Neural crest cell (in vitro differentiated cells): Measurements from ENCODE around the gene AK8. TPM values are rescaled to one million over a fixed set of nuclear protein-coding genes. Genes with fewer than 3 reads are reported as not detected.

Source experiments
- DNase-seq: peaks from one replicate; pipeline ENCODE4 v3.0.0; 2021; ENCODE audit warnings: low read depth, mixed read lengths, low spot score
- H3K27ac Mint-ChIP-seq: one replicate; pipeline ENCODE4 v1.8.0; 2021; ENCODE audit warnings: mild to moderate bottlenecking, mixed read lengths; ENCODE audit not compliant: unreplicated experiment
- H3K27me3 Mint-ChIP-seq: 2 replicates; pipeline ENCODE4 v1.8.0; 2021; ENCODE audit warnings: low read depth, mild to moderate bottlenecking, mixed read lengths
- H3K36me3 Mint-ChIP-seq: 2 replicates; pipeline ENCODE4 v1.8.0; 2021; ENCODE audit warnings: low read depth, mild to moderate bottlenecking, mixed read lengths
- H3K4me1 Mint-ChIP-seq: 2 replicates; pipeline ENCODE4 v1.8.0; 2021; ENCODE audit warnings: mixed read lengths
- H3K4me3 Mint-ChIP-seq: one replicate; pipeline ENCODE4 v1.8.0; 2021; ENCODE audit warnings: mild to moderate bottlenecking, mixed read lengths
- H3K9me3 Mint-ChIP-seq: 2 replicates; pipeline ENCODE4 v1.8.0; 2021; ENCODE audit warnings: mixed read lengths
- total RNA-seq: library from RNA; stranded (reverse); gene quantifications from 2 replicates; pipeline ENCODE4 v1.2.1, GENCODE V29; 2021
- TF ChIP-seq, protein P1 (sequence below): fragments of 200-600 bp; sonication (generic); conservative IDR thresholded peaks from 2 replicates; pipeline ENCODE4 v1.5.0; 2021; ENCODE audit warnings: antibody characterized with exemption, mild to moderate bottlenecking

AK8 gene
- total RNA-seq, 1 donor from 2014 or later = 0.96 TPM

GRCh38 chr9:132827366-132827765 lies 50.7 kb downstream of the AK8 start:
- Mint-ChIP-seq H3K4me3 (no peak overlapping the region), H3K9me3 (no peaks in the 10 kb centered on the region), H3K36me3 (no peaks in the 10 kb centered on the region), H3K4me1 (peaks cover 9% of the 10 kb centered on the region), H3K27me3 (peaks cover 52% of the 10 kb centered on the region), H3K27ac (no peak overlapping the region)
- TF ChIP-seq, protein P1, sequence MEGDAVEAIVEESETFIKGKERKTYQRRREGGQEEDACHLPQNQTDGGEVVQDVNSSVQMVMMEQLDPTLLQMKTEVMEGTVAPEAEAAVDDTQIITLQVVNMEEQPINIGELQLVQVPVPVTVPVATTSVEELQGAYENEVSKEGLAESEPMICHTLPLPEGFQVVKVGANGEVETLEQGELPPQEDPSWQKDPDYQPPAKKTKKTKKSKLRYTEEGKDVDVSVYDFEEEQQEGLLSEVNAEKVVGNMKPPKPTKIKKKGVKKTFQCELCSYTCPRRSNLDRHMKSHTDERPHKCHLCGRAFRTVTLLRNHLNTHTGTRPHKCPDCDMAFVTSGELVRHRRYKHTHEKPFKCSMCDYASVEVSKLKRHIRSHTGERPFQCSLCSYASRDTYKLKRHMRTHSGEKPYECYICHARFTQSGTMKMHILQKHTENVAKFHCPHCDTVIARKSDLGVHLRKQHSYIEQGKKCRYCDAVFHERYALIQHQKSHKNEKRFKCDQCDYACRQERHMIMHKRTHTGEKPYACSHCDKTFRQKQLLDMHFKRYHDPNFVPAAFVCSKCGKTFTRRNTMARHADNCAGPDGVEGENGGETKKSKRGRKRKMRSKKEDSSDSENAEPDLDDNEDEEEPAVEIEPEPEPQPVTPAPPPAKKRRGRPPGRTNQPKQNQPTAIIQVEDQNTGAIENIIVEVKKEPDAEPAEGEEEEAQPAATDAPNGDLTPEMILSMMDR = no peak
- DNase-seq = no peak

- TF ChIP-seq, protein P1 = no peak
- Mint-ChIP-seq H3K27me3 (peaks cover 49% of the 10 kb centered on the region), H3K4me3 (no peak overlapping the region), H3K9me3 (no peaks in the 10 kb centered on the region), H3K36me3 (no peaks in the 10 kb centered on the region), H3K27ac (no peak overlapping the region), H3K4me1 (peaks cover 6% of the 10 kb centered on the region)
- no peak for DNase-seq
Observed at GRCh38 chr9:132826621-132827365, 51.3 kb downstream of the AK8 start.

DNA sequence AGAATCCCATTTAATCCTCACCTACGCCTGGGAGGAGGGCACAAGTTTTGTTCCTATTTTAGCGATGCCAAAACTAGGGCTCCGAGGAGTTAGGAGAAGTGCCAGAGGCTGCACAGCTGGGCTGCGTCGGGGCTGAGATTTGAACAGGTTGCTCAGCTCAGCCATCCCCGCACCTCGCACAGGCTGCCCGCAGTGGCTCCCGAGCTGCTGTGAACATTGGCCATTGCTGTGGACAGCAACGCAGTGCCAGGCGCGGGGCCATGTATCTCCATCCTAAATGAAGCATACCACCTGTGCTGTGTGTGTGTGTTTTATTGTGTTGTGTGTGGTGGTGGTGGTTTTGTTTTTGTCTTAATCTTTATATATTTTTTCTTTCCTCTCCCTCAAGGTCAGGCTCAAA lies 52.0 kb downstream of the AK8 start:
- no peaks in the 10 kb centered on the region for H3K9me3 Mint-ChIP-seq
- H3K4me1 Mint-ChIP-seq = peaks cover 1% of the 10 kb centered on the region

GRCh38 chr9:132825430-132825829 lies 52.7 kb downstream of the AK8 start:
- Mint-ChIP-seq H3K36me3 (no peaks in the 10 kb centered on the region), H3K4me3 (no peak overlapping the region), H3K4me1 (no peaks in the 10 kb centered on the region)

More for the DNA sequence above, 52.0 kb downstream of the AK8 start:
- Mint-ChIP-seq H3K36me3 (no peaks in the 10 kb centered on the region), H3K27me3 (peaks cover 43% of the 10 kb centered on the region), H3K4me3 (no peak overlapping the region), H3K27ac (no peak overlapping the region)
- no peak for DNase-seq
- TF ChIP-seq, protein P1 = no peak

GRCh38 chr9:132824951-132825350 lies 53.1 kb downstream of the AK8 start:
- no peak overlapping the region for H3K27ac Mint-ChIP-seq
- no peaks in the 10 kb centered on the region for H3K36me3 Mint-ChIP-seq
- H3K4me1 Mint-ChIP-seq = no peaks in the 10 kb centered on the region
- H3K9me3 Mint-ChIP-seq = no peaks in the 10 kb centered on the region
- DNase-seq = no peak
- H3K4me3 Mint-ChIP-seq = no peak overlapping the region
- peaks cover 40% of the 10 kb centered on the region for H3K27me3 Mint-ChIP-seq
- TF ChIP-seq, protein P1 = no peak

More at GRCh38 chr9:132825430-132825829, 52.7 kb downstream of the AK8 start:
- no peak for DNase-seq
- H3K27me3 Mint-ChIP-seq = peaks cover 42% of the 10 kb centered on the region
- TF ChIP-seq, protein P1 = no peak
- no peak overlapping the region for H3K27ac Mint-ChIP-seq
- H3K9me3 Mint-ChIP-seq = no peaks in the 10 kb centered on the region
